OCI-LY1 (cell line): ENCODE results near the gene CDHR5.

Experiments
- CTCF ChIP-seq: fragments of 200-600 bp; sonication (generic), shearing (Covaris generic); IDR thresholded peaks from 2 replicates; pipeline ENCODE4 v1.5.1; 2017; ENCODE audit warnings: mild to moderate bottlenecking, antibody characterized with exemption, low read length, moderate library complexity, mixed read lengths
- EZH2 ChIP-seq: fragments of 200-600 bp; sonication (generic), shearing (Covaris generic); IDR thresholded peaks from 2 replicates; pipeline ENCODE4 v1.8.0; 2017; ENCODE audit warnings: borderline replicate concordance, mixed run types, mild to moderate bottlenecking, antibody characterized with exemption, low read length, moderate library complexity, mixed read lengths

GRCh38 chr11:639332-639955 lies 14.7 kb upstream of the CDHR5 start:
- TF ChIP-seq CTCF (no peak), EZH2 (no peak)
